ENCODE results near the gene SLC16A5. TPM values are rescaled to one million over a fixed set of nuclear protein-coding genes. Genes with fewer than 3 reads are reported as not detected.
A peak's percentile ranks its signal among the peaks of the same experiment; 100 is the strongest.

Gene SLC16A5
- total and polyA plus RNA-seq, 12 donors = 0.77 to 3.9 (median 1.7) TPM

- peaks cover 0 to 67% of the 10 kb centered on the region in 2 donors for H3K36me3 ChIP-seq (replicated peaks in 1 of 2)
Observed at GRCh38 chr17:75059369-75060345, 28.1 kb upstream of the SLC16A5 start.

GRCh38 chr17:75060434-75061054, 27.2 kb upstream of the SLC16A5 start:
- intact Hi-C loops (cut with DNase I) = loop anchor here in 1 of 2 donors (5.0 to 10.0 kb wide), 2 partner anchors 47 to 56 kb away; partner anchors contain the start of gene ARMC7
- TF ChIP-seq POLR2A (IDR thresholded peaks at IDR 0.05) (no peak), CTCF (IDR thresholded peaks at IDR 0.05) (no peak)
- H3K4me3 ChIP-seq = no peak overlapping the region
- no peaks in the 10 kb centered on the region for H3K9me3 ChIP-seq (replicated peaks in 1 of 3)
- peak overlapping the region in 1 of 5 donors; percentile 36 for H3K27ac ChIP-seq
- no peaks in the 10 kb centered on the region for H3K27me3 ChIP-seq
- no peaks in the 10 kb centered on the region for H3K4me1 ChIP-seq (replicated peaks in 1 of 2)
- WGBS, 4 donors = 93 to 95% (median 94%) methylated on average over 25 to 26 of the region's 26 CpGs
- DNase-seq = no peak
- peaks cover 0 to 62% of the 10 kb centered on the region in 2 donors for H3K36me3 ChIP-seq (replicated peaks in 1 of 2)

More at GRCh38 chr17:75059369-75060345, 28.1 kb upstream of the SLC16A5 start:
- 56 to 74% (median 69%) methylated on average over 25 of the region's 25 CpGs for WGBS, 4 donors
- H3K9me3 ChIP-seq (replicated peaks in 1 of 3) = no peaks in the 10 kb centered on the region
- TF ChIP-seq POLR2A (IDR thresholded peaks at IDR 0.05) (no peak), CTCF (IDR thresholded peaks at IDR 0.05) (peak in 5 of 6 experiments; percentile 11 to 48 (median 38))
- intact Hi-C loops (cut with DNase I) = loop anchor here (5.0 to 10.0 kb wide), 4 partner anchors 45 to 125 kb away; partner anchors contain the start of genes ARMC7 (in 2 of the 2) and SUMO2 (in 1 of the 2)
- DNase-seq = peak in 2 of 7 donors; percentile 25 to 35
- no peak overlapping the region for H3K4me3 ChIP-seq
- H3K4me1 ChIP-seq (replicated peaks in 1 of 2) = no peaks in the 10 kb centered on the region
- no peak overlapping the region for H3K27ac ChIP-seq
- H3K27me3 ChIP-seq = no peaks in the 10 kb centered on the region

GRCh38 chr17:75061055-75061438, 26.7 kb upstream of the SLC16A5 start:
- H3K36me3 ChIP-seq (replicated peaks in 1 of 2) = peaks cover 0 to 58% of the 10 kb centered on the region in 2 donors
- H3K27me3 ChIP-seq = no peaks in the 10 kb centered on the region
- no peaks in the 10 kb centered on the region for H3K4me1 ChIP-seq (replicated peaks in 1 of 2)
- H3K27ac ChIP-seq = no peak overlapping the region
- no peak for TF ChIP-seq POLR2A (IDR thresholded peaks at IDR 0.05)
- no peak for TF ChIP-seq CTCF (IDR thresholded peaks at IDR 0.05)
- H3K4me3 ChIP-seq = no peak overlapping the region
- no peaks in the 10 kb centered on the region for H3K9me3 ChIP-seq (replicated peaks in 1 of 3)
- intact Hi-C loops (cut with DNase I) = loop anchor here in 1 of 2 donors (5.0 to 10.0 kb wide), 2 partner anchors 46 to 56 kb away; partner anchors contain the start of gene ARMC7
- 89 to 97% (median 93%) methylated on average over 10 of the region's 10 CpGs for WGBS, 4 donors
- DNase-seq = no peak

- no peak overlapping the region for H3K4me3 ChIP-seq
- H3K4me1 ChIP-seq (replicated peaks in 1 of 2) = no peaks in the 10 kb centered on the region
- TF ChIP-seq POLR2A (IDR thresholded peaks at IDR 0.05) (no peak), CTCF (IDR thresholded peaks at IDR 0.05) (no peak)
- no peak overlapping the region for H3K27ac ChIP-seq
- no peaks in the 10 kb centered on the region for H3K9me3 ChIP-seq (replicated peaks in 1 of 3)
- no peaks in the 10 kb centered on the region for H3K27me3 ChIP-seq
- WGBS, 4 donors = 86 to 90% (median 88%) methylated on average over 8 of the region's 8 CpGs
- H3K36me3 ChIP-seq (replicated peaks in 1 of 2) = peaks cover 0 to 53% of the 10 kb centered on the region in 2 donors
- intact Hi-C loops (cut with DNase I) = loop anchor here in 1 of 2 donors (5.0 to 10.0 kb wide), 2 partner anchors 46 to 57 kb away; partner anchors contain the start of gene ARMC7
- DNase-seq = no peak
Observed at GRCh38 chr17:75061618-75062017, 26.1 kb upstream of the SLC16A5 start.
